HTERT RPE-1 (cell line): ENCODE results near the gene CLNK.

Experiments used
- in situ Hi-C: fragments of 300-500 bp; cut with MboI; formaldehyde crosslinking; loops from 4 replicates; pipeline ENCODE4 v1.14.3; 2020; ENCODE audit warnings: low sequenced_read_pairs

CLNK gene

GRCh38 chr4:10460313-10461047, 224.1 kb downstream of the CLNK start:
- in situ Hi-C loops, result no loop called here

- in situ Hi-C loops, result no loop called here
Observed at GRCh38 chr4:10459305-10459704, 225.3 kb downstream of the CLNK start.

DNA sequence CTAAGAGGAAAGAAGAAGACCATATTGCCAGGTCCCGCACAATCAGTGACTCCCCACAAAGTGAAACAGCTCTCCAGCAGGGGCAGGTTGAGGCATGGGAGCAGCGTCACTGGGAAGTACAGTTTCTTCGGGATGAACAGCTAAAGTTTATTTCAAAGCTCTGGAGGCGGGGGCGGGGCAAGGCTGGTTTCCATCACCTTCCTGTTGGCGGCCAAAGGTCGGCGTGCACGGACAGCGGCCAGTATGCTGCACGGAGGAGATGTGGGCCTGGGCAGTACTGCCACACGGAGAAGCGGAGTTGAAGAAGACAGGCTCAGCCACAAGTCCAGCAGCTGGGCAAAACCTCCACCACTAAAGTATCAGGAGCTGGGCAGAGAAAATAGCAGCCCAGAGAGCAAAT, 226.4 kb downstream of the CLNK start:
- in situ Hi-C loops, result no loop called here

DNA sequence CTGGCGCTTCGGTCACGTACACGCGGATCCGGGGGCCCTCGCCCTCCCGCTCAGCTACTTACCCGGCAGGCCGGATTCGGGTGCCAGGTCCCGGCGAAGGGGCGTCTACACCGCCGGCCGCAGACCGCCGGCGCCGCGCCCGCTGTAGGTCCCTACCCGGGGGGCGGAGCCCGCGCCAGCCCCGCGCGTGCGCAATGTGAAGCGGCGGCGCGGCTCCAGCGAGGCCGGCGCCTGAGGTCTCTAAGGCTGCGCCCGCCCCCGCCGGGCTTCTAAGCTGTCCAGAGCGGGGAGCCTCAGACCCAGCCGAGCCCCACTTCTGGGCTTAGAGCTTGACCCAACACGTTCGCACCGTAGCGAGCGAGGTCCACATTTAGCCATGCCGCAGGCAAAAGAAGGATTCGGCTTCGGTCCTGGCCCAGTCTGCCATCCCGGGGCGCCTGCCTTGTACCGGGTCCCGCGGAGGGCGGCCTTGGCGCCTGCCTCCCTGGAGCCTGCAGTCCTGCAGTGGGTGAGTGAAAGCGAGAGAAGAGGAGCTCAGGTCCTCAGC, 227.2 kb downstream of the CLNK start, which contains the start of gene ZNF518B:
ZNF518B (minus strand) TSS at position 172 of the 547 bp plus-strand sequence. CDS start 11,098 bp downstream, outside the sequence.
- in situ Hi-C loops, result no loop called here

GRCh38 chr4:10456595-10457254, 227.8 kb downstream of the CLNK start:
- in situ Hi-C loops, result no loop called here

DNA sequence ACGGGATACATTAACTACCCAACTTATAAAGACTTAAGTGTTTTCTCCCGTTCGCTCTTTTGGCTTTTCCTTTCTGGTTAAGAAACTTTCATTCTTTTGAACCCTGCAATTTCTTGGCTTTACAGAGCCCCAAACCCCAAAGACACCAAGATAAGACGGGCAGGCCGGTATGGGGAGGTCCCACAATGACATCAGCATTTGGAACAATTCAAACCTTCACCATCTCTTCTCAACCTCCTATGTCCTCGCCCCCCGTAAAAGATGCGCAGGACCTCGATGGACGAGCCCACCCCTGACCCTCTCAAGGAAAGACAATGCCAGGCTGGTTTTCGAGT, 228.3 kb downstream of the CLNK start:
- in situ Hi-C loops, result no loop called here

DNA sequence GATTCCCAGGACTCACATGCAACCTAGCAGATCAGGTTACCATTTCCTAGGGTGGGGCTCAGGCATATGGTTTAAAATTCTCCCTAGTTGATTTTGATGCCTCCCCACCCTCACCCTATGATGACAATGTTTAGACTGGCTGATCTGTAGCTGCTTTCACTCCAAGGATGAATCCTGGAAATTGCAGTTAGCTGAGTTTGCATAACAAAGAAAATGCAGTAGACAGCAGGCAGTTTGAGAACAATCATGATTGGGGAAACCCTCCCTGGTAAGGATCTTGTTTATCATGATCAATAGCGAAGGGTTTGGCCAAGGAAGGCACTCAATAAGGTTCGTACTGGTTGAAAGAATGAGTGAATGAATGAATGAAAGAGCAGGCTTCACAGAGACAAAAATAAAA, 229.4 kb downstream of the CLNK start:
- in situ Hi-C loops, result no loop called here

- in situ Hi-C loops, result no loop called here
Observed at GRCh38 chr4:10454726-10455125, 229.8 kb downstream of the CLNK start.

- in situ Hi-C loops, result no loop called here
Observed at GRCh38 chr4:10454121-10454520, 230.4 kb downstream of the CLNK start.

DNA sequence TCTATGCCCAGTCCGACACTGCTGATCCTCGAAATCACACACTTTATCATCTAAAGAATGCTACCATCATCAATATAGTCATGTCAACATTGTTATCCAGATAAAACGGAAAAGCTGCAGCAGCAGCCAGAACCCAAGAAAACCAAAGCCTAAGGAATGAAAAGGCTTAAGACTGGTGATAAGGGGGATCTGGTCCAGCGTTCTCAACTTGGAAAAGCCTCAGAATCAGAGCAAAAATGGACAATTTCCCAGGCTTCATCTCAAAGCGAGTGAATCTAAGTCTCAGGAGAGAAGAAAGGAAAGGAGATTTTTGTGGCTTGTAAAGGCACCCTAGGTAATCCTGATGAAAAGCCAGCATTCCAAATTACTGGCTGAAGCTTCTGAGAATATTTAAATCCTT, 235.6 kb downstream of the CLNK start:
- in situ Hi-C loops, result no loop called here

DNA sequence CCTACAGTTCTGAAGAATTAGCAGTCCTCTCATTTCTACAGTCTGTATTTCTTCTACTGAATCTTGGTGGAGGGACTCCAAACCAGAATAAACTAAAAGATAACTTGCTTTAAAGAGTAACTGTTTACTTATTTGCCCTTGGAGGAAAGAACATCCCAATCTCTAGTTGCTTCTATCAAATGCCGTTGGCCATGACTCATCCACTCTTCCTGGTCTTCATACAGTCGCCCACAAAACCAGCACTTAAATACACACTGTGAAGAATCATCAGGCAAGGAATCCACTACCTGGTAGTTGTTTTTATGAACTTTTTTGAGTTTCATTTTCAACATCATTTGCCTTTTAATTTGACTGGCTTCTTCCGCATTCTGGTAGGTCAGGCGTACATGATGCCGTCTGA, 241.6 kb downstream of the CLNK start:
- in situ Hi-C loops, result no loop called here

- in situ Hi-C loops, result no loop called here
Observed at GRCh38 chr4:10441512-10441911, 243.1 kb downstream of the CLNK start.

GRCh38 chr4:10438924-10439323, 245.6 kb downstream of the CLNK start:
- in situ Hi-C loops, result no loop called here

- in situ Hi-C loops, result no loop called here
Observed at GRCh38 chr4:10437735-10438134, 246.8 kb downstream of the CLNK start.
